Stimulated activated naive CD4-positive, alpha-beta T cell (primary cell): Measurements from ENCODE around the gene CNTN4.
"Not testable (repeated sequence)": the region's sequence is repeated elsewhere in the genome, so short reads cannot be mapped to it uniquely, and the experiment has no call there.

ENCODE experiments used
- DNase-seq, 6 experiments: peaks; one replicate each; lab custom pipeline; 2025; lab: John Stamatoyannopoulos, UW

The CNTN4 gene

GRCh38 chr3:2802429-2802828, 703.8 kb downstream of the CNTN4 start:
- no peak for DNase-seq

GRCh38 chr3:2807514-2807913, 708.8 kb downstream of the CNTN4 start:
- no peak for DNase-seq

GRCh38 chr3:2810723-2811122, 712.1 kb downstream of the CNTN4 start:
- DNase-seq: no peak

- no peak for DNase-seq
Measured at GRCh38 chr3:2819571-2819970, 720.9 kb downstream of the CNTN4 start.

- not testable (repeated sequence) for DNase-seq
Measured at GRCh38 chr3:2820982-2821381, 722.3 kb downstream of the CNTN4 start.

- no peak for DNase-seq
Measured at GRCh38 chr3:2822611-2823010, 723.9 kb downstream of the CNTN4 start.

GRCh38 chr3:2823031-2823430, 724.4 kb downstream of the CNTN4 start:
- DNase-seq: no peak

GRCh38 chr3:2823437-2824211, 725.0 kb downstream of the CNTN4 start:
- no peak for DNase-seq

GRCh38 chr3:2826036-2826435, 727.4 kb downstream of the CNTN4 start:
- no peak for DNase-seq

- DNase-seq: no peak
Measured at GRCh38 chr3:2826453-2826852, 727.8 kb downstream of the CNTN4 start.

GRCh38 chr3:2837239-2837638, 738.6 kb downstream of the CNTN4 start:
- no peak for DNase-seq

- DNase-seq: no peak
Measured at GRCh38 chr3:2837910-2838309, 739.2 kb downstream of the CNTN4 start.

GRCh38 chr3:2838546-2839157, 740.0 kb downstream of the CNTN4 start:
- no peak for DNase-seq

GRCh38 chr3:2839876-2840275, 741.2 kb downstream of the CNTN4 start:
- no peak for DNase-seq

GRCh38 chr3:2847062-2847841, 748.6 kb downstream of the CNTN4 start:
- no peak for DNase-seq

GRCh38 chr3:2849092-2849491, 750.4 kb downstream of the CNTN4 start:
- DNase-seq: no peak

- no peak for DNase-seq
Measured at GRCh38 chr3:2850701-2851100, 752.0 kb downstream of the CNTN4 start.

- DNase-seq: no peak
Measured at GRCh38 chr3:2851361-2851760, 752.7 kb downstream of the CNTN4 start.

GRCh38 chr3:2851835-2852234, 753.2 kb downstream of the CNTN4 start:
- no peak for DNase-seq

GRCh38 chr3:2853651-2854050, 755.0 kb downstream of the CNTN4 start:
- no peak for DNase-seq

GRCh38 chr3:2856138-2857133, 757.8 kb downstream of the CNTN4 start:
- DNase-seq: no peak

GRCh38 chr3:2860626-2861025, 762.0 kb downstream of the CNTN4 start:
- DNase-seq: no peak
